GM12891 (cell line): ENCODE results near the gene KCTD11.

ENCODE experiments used
- POLR2A ChIP-seq: IDR thresholded peaks from 2 replicates; pipeline ENCODE4 v1.6.1; 2011; ENCODE audit warnings: low read depth, low read length, control low read depth
- POLR2AphosphoS5 ChIP-seq: IDR thresholded peaks from 2 replicates; pipeline ENCODE4 v1.6.1; 2011; ENCODE audit warnings: low read depth, low read length, control low read depth
- SPI1 ChIP-seq: IDR thresholded peaks from 2 replicates; pipeline ENCODE4 v1.6.1; 2011; ENCODE audit warnings: low read depth, low read length, control low read depth
- TAF1 ChIP-seq: IDR thresholded peaks from 2 replicates; pipeline ENCODE4 v1.6.1; 2011; ENCODE audit warnings: low read depth, low read length, control low read depth

GRCh38 chr17:7352503-7352889 is 534 bp downstream of the KCTD11 start:
- TF ChIP-seq POLR2AphosphoS5, result no peak
- TF ChIP-seq SPI1, result no peak
- TF ChIP-seq POLR2A, result no peak
- TF ChIP-seq TAF1, result no peak
